ENCODE measurements around the gene NPAS2.

DNA sequence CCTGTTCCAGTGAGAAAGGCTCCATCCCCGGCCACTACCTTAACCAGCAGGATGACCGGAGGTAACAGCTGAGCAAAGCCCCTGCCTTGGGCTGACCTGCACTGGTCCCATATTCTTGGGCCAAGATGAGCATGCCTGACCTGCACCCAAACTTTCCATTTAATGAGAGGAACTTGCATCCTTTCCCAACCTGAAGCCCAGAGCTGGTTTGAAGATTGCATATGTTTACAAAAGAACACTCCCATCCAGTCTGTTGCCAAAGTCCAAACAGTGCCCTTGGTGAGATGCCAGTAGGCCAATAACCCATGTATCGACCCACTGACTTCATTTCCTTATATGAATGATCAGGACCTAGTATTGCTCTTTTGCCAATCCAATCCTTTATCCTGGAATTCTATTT lies 5.5 kb upstream of the NPAS2 start:
- no peak for TF ChIP-seq NFRKB (IDR thresholded peaks at IDR 0.05)
- no peak for TF ChIP-seq ARNT (IDR thresholded peaks at IDR 0.05)
- no peak for TF ChIP-seq CTBP1 (IDR thresholded peaks at IDR 0.05; ENCODE audit: borderline replicate concordance)

Data from HEK293T (cell line).